Right forelimb (tissue), 1 donor: ENCODE data around the gene KCTD1.

ENCODE experiments used
- DNase-seq: peaks from one replicate; pipeline ENCODE4 v3.0.0-alpha.2; 2018

KCTD1 gene

DNA sequence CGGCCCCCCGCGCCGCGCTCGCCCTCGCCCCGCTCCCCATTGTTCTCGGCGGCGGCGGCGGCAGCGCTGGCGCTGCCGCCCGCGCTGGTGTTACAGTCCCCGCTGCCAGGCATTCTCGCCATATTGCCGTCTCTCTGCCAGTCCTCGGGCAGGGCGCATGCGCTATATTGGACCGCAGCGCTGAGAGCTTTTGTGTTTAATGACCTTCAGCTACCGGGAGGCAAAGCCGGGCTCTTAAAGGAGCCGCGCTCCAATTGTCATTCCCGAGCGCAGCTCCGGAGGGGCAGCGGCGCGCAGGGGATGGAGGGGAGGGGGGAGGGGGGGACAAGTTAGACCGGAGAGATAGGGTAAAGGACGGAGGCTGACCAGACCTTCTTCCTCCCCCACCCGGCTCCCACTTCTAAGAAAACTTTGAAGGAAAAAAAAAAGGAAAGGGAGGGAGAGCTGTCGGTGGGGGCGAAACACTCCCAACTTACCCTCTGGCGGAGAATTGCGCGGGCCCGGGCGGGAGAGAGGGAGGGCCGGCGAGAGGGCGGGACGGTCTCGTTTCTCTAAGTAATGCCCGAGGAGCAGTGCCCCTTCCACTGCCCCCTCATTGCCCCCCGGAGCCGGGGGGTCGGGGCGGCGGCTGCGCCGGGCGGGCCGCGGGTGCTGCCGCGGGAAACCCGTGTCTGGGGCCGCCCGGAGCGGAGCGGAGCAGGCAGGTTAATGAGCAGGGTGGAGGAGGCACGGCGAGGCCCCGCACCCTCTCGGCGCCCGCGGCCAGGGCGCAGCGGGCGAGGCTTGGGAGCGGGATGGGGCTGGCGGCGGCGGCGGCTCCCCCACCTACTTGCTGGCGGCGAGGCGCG, at the start of gene KCTD1:
Gene KCTD1, minus strand, starts transcription at position 139 of the 848 bp plus-strand sequence. Its CDS starts 17 bp downstream, at position 122.
- peak; percentile 86 for DNase-seq

DNA sequence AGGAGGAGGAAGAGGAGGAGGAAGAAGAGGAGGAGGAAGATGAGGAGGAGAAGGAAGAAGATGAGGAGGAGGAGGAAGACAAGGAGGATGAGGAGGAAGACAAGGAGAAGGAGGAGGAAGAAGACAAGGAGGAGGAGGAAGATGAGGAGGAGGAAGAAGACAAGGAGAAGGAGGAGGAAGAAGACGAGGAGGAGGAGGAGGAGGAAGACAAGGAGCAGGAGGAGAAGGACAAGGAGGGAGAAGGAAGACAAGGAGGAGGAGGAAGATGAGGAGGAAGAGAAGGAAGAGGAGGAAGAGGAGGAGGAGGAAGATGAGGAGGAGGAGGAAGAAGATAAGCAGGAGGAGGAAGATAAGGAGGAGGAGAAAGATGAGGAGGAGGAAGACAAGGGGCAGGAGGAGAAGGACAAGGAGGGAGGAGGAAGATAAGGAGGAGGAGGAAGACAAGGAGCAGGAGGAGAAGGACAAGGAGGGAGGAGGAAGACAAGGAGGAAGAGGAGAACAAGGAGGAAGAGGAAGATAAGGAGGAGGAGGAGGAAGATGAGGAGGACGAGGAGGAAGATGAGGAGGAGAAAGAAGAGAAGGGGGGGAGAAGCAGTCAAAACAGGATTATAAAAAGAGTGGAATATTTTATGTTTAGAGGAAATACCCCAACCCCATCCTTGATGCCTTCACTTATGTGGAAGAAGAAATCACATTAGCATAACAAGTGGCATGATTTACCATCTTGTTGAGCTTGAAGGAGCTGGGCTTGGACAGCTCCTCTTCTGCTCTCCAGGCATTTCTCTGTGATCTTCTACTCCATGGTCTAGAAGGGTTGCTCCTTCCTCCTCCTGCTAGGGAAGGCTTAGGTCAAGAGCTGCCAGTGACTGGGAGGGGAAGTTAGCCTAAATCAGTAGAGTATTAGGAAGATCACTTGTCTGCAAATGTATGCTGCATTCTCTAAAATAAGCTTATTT, 45.3 kb upstream of the KCTD1 start:
- DNase-seq, result no peak

DNA sequence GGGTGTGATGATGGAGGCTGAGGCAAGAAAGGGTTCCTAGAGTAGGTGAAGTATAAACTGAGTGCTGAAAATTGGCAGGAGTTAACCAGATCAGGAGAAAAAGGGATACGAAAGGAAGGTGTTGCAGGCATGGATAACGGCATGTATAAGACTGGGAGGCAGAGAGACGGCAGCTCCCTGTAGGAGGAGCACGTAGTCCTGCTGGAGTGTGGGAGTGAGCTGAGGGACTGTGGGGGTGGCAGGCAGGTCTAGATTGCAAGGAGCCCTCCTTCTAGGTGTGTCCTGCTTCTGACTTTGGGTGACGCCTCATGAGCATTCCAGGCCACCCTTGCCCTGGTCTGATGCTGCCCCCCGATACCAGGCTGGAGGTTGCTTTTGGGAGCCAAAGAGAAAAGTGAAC, 36.4 kb upstream of the KCTD1 start:
- DNase-seq, result no peak

DNA sequence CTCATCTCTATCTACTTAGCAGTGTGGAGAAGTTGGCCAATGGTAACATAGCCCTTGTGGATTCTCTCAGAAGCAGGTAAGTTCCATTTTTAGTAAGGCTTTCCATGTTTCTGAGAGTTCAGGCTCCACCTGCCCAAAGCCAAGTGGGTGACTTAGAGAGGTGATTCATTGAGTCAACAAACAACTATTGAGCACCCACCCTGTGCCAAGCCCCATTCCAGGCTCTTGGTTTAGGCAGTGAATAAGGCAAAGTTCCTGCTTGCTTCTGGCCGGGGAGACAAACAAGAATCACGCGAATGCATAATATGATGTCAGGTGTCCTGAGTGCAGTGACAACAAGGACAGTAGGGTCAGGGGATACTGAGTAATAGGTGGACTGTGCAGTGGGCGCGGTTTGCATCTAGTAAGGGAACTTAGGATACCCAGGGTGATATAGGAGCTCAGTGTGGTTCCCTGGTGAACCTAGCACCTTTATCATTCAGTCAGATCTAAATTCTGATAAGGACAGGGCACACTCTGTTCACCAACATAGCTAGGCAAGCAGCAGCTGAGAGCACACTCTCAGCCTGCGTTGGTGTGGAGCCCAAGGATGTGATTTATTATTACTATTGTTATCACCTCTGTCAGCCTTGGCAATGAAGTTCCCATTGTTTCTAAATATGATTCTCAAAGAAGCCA, 31.7 kb upstream of the KCTD1 start:
- DNase-seq, result no peak

- DNase-seq, result no peak
Measured at GRCh38 chr18:26575865-26576217, 27.5 kb upstream of the KCTD1 start.

- peak; percentile 68 for DNase-seq
Measured at GRCh38 chr18:26574958-26575864, 26.9 kb upstream of the KCTD1 start.

DNA sequence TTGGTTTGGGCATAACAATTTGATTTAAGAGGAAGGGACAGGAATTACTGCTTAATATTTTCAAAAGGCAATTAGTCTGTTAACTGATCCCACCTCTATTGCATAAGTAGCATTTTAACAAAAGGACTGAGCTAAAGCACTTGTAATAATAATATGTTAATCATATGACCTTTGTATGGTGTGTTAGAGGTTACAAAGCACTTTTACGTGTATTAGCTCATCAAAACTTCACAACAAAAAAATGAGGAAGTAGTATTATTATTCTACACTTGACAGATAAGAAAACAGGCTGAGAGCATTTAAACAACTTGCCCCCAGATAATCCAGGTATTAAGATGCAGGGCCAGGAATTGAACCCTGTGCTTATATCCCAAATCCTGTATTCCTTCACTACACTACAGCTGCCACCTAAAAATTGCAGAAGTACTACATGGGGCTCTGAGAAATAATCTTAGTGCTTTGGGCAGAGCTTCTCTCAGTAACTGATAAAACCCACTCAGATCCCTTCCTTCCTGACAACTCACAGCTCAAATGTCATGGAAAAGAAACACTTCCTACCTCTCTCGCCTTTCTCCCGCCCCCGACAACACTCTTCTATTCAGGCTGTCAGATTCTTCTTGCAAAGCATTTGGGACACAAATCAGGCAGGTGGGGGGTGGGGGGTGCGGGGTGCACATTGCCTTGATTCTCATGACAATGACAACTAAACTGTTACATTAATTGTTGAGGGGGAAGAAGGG, 20.7 kb upstream of the KCTD1 start:
- DNase-seq, result no peak

DNA sequence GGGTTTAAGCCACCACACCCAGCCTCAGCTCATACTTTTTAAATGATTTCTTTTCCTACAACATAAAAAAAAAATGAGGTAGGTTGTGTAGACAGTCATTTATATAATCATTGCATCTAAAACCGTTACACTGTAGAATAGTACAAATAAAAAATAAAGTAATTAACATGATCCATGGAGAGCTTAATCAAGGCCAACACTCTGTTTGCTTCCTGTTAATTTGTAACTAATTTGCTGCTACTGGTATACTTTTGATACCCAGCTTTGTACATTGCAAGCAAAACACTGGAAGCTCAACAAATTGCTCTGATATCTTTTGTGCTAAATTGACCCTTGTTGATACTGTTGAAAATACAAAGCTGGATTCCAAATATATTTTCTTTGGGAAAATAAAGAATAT, 20.2 kb upstream of the KCTD1 start:
- no peak for DNase-seq

DNA sequence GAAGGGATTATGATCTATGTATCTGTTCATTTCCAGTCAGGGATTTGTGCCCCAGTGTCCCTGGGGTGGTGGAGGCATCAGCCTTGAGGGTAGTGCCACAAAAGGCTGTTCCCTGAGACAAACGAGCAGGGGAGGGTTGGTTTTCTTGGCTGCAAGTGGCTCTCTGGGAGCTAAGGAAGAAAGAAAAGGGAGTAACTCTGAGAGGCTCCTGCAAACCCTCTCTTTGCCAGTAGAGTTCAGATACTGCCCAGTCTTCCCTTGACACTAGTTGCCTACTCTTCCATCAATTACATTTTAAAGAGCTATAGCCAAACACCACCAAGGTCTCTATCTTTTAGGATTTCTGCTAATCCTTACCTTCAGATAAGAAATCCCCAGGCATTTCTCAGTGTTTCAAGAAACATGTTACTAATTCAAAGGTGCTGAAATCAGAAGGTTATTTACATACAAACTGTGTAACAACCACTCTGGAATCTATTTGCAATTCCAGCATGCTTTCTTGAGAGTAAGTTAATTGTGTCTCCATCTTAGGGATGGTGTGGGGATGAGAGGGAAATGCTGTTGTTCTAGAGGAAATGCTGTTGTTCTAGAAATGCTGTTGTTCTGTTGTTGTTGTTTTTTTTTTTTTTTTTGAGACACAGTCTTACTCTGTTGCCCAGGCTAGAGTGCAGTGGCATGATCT, 18.7 kb upstream of the KCTD1 start:
- no peak for DNase-seq

DNA sequence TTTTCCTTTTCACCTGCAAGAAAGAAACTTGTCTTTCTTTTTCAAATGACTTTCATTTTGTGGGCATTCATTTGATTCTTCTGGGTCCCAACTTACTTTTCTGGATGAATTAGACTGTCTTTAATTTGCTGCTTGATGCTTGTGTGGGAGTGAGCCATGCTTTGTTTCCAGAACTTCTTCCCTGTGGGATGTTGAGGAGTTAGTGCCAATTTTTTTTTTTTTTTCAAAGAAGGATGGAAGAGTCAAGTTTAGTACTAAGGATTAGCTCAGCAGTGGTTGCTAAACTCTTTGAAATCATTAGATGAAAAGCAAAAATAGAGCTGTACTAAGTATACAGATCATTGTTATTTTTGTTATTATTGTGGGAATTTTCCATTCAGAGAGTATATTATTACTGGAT, 17.2 kb upstream of the KCTD1 start:
- DNase-seq, result no peak

DNA sequence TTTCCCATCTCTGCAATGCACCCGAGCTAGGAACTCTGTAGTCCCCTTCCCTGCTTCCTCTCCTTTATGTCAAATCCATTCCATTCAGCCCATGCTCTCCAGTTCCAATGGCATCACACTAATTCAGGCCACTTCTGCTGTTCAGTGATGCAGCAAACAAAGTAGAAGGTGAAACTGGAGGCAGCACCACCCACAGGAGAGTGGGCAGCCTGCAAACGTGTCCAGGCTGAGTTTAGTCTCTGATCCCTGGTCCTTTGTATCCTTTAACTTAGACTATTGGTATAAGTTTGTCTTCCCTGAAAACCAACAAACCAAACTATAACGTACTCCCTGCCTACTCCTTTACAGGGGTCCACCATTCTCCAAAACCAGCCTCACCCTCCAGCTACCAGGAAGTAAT, 14.7 kb upstream of the KCTD1 start:
- DNase-seq, result no peak

GRCh38 chr18:26562568-26562967, 14.2 kb upstream of the KCTD1 start:
- no peak for DNase-seq

- DNase-seq, result no peak
Measured at GRCh38 chr18:26561769-26562168, 13.4 kb upstream of the KCTD1 start.

DNA sequence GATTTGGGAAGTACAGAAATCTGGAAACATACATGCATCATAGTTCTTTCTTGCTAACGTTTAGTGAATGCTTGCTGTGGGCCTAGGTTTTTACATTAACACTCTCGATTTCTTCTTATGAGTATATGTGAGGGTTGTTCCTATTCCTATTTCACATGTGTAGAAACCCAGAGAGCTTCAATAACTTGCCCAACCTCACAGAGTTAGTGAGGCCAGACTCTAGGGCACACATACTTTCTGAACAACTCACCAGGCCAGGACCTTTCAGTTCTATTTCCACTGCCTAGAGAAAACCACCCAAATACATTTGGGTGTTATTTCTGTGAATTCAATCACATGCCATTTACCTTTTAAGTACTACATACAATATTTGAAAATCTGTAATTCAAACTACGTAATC, 8.2 kb upstream of the KCTD1 start:
- no peak for DNase-seq

- DNase-seq, result no peak
Measured at GRCh38 chr18:26555804-26556553, 7.6 kb upstream of the KCTD1 start.

GRCh38 chr18:26553943-26554342, 5.6 kb upstream of the KCTD1 start:
- DNase-seq, result no peak

GRCh38 chr18:26551695-26552081, 3.3 kb upstream of the KCTD1 start:
- DNase-seq, result no peak

DNA sequence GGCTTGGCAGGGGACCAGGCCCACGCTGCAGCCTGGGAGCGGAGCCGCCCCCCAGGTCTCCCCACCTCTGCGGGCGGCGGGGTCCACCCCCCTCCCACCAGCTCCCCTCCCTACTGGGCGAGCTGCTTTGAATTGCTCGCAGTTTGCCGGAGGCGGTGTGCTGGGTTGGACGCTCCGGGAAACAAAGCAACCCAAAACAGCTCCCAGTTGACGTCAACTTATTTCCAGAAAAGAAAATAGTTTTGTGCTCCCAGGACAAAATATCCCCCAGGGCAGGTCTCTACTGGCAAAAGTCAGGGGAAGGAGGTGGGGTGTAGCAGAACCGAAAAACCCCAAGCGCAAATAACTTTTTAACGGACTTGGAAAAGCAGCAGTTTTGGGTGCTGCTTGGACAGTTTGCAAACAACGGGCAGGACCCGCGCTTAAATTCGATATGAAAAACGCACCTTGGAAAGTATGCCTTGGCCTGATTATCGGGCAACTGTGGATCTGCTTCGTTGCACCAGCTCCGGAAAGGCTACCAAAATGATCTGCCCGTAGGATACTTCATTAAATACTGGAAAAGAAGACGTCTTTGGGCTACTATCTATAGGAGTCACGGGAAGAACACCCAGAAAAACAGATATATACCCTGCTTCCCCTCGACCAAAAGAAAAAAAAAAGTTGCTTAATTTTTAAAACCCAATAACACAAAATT, 2.8 kb upstream of the KCTD1 start:
- DNase-seq, result no peak
